Liver (tissue), 9 donors: ENCODE measurements around the gene KDM4C. TPM values are rescaled to one million over a fixed set of nuclear protein-coding genes. Genes with fewer than 3 reads are reported as not detected.

Experiments
- DNase-seq: peaks from one replicate; pipeline ENCODE4 v3.0.0-alpha.2; 2017; ENCODE audit warnings: low spot score
- H3K27ac ChIP-seq, 2 donors: one replicate each; pipeline ENCODE4 v1.7.0; 2013; ENCODE audit warnings: inconsistent platforms in 2 of 2, low read length in 2 of 2, control low read depth in 1 of 2, low read depth in 1 of 2, mild to moderate bottlenecking in 1 of 2
- H3K27me3 ChIP-seq, 4 donors: one replicate each; pipeline versions ENCODE4 v1.6.1 to v1.7.0; 2013; ENCODE audit warnings: low read length in 3 of 4, inconsistent platforms in 1 of 4, mild to moderate bottlenecking in 1 of 4, moderate library complexity in 1 of 4; ENCODE audit not compliant: control insufficient read depth in 4 of 4, insufficient read depth in 4 of 4
- H3K36me3 ChIP-seq, 4 donors: one replicate each; pipeline versions ENCODE4 v1.6.1 to v1.7.0; 2013; ENCODE audit warnings: low read length in 3 of 4, mild to moderate bottlenecking in 3 of 4, low read depth in 1 of 4, moderate library complexity in 1 of 4; ENCODE audit not compliant: control insufficient read depth in 4 of 4, insufficient read depth in 3 of 4
- H3K4me1 ChIP-seq, 4 donors: one replicate each; pipeline versions ENCODE4 v1.6.1 to v1.7.0; 2013; ENCODE audit warnings: low read length in 3 of 4, mild to moderate bottlenecking in 3 of 4, moderate library complexity in 1 of 4; ENCODE audit not compliant: control insufficient read depth in 4 of 4, insufficient read depth in 4 of 4
- H3K4me3 ChIP-seq, 3 donors: one replicate each; pipeline versions ENCODE4 v1.6.1 to v1.7.0; 2013; ENCODE audit warnings: low read length in 3 of 3, control low read depth in 1 of 3, low read depth in 1 of 3, mild to moderate bottlenecking in 1 of 3
- H3K9ac ChIP-seq, 2 donors: one replicate each; pipeline ENCODE4 v1.7.0; 2013; ENCODE audit warnings: low read length in 2 of 2, mild to moderate bottlenecking in 2 of 2, moderate library complexity in 2 of 2, control low read depth in 1 of 2, low read depth in 1 of 2
- H3K9me3 ChIP-seq, 4 donors: one replicate each; pipeline versions ENCODE4 v1.6.1 to v1.7.0; 2013; ENCODE audit warnings: low read length in 3 of 4; ENCODE audit not compliant: control insufficient read depth in 4 of 4
- ATF3 ChIP-seq: IDR thresholded peaks from 2 replicates; pipeline ENCODE4 v1.6.1; 2016; ENCODE audit warnings: antibody characterized with exemption
- CTCF ChIP-seq: fragments of 150-350 bp; IDR thresholded peaks from 2 replicates; pipeline ENCODE4 v1.5.1; 2017; ENCODE audit warnings: improper control_type of control experiment, low read depth, low read length; ENCODE audit not compliant: missing input control
- EGR1 ChIP-seq, 2 donors: IDR thresholded peaks; 2 replicates each; pipeline ENCODE4 v1.6.1; 2016 to 2018; ENCODE audit warnings: antibody characterized with exemption in 2 of 2, low read depth in 2 of 2
- FOXA1 ChIP-seq: IDR thresholded peaks from 2 replicates; pipeline ENCODE4 v1.6.1; 2016; ENCODE audit warnings: antibody characterized with exemption
- FOXA2 ChIP-seq: IDR thresholded peaks from 2 replicates; pipeline ENCODE4 v1.6.1; 2016; ENCODE audit warnings: antibody characterized with exemption
- HNF4A ChIP-seq, 2 donors: conservative IDR thresholded peaks; 2 replicates each; pipeline ENCODE4 v1.6.1; 2016; ENCODE audit warnings: antibody characterized with exemption in 2 of 2, mild to moderate bottlenecking in 2 of 2
- HNF4G ChIP-seq: IDR thresholded peaks from 2 replicates; pipeline ENCODE4 v1.6.1; 2016; ENCODE audit warnings: antibody characterized with exemption
- JUND ChIP-seq, 2 donors: IDR thresholded peaks; 2 replicates each; pipeline ENCODE4 v1.6.1; 2016; ENCODE audit warnings: antibody characterized with exemption in 2 of 2
- MAX ChIP-seq: IDR thresholded peaks from 2 replicates; pipeline ENCODE4 v1.6.1; 2016; ENCODE audit warnings: antibody characterized with exemption
- NR2F2 ChIP-seq: IDR thresholded peaks from 2 replicates; pipeline ENCODE4 v1.6.1; 2016; ENCODE audit warnings: antibody characterized with exemption
- RAD21 ChIP-seq, 2 donors: IDR thresholded peaks; 2 replicates each; pipeline ENCODE4 v1.6.1; 2016; ENCODE audit warnings: antibody characterized with exemption in 2 of 2, mild to moderate bottlenecking in 2 of 2
- RXRA ChIP-seq, 2 donors: IDR thresholded peaks; 2 replicates each; pipeline ENCODE4 v1.6.1; 2017 to 2018; ENCODE audit warnings: antibody characterized with exemption in 2 of 2, mild to moderate bottlenecking in 1 of 2
- SP1 ChIP-seq: IDR thresholded peaks from 2 replicates; pipeline ENCODE4 v1.6.1; 2018; ENCODE audit warnings: antibody characterized with exemption, mild to moderate bottlenecking
- TAF1 ChIP-seq: conservative IDR thresholded peaks from 2 replicates; pipeline ENCODE4 v1.6.1; 2016; ENCODE audit warnings: antibody characterized with exemption, mild to moderate bottlenecking
- YY1 ChIP-seq: IDR thresholded peaks from 2 replicates; pipeline ENCODE4 v1.6.1; 2016; ENCODE audit warnings: antibody characterized with exemption, mild to moderate bottlenecking
- WGBS: extraction: QIAGEN DNeasy Blood & Tissue Kit; methylation state at CpG from one replicate; pipeline ENCODE4 v1.1.7; 2013; 5-methylcytosine and 5-hydroxymethylcytosine counted together
- polyA plus RNA-seq, 2 donors: library from polyadenylated mRNA; stranded (reverse) in 1 of 2; unstranded in 1 of 2; fragments of 200-250 nt in 1 of 2; fragments of >200 nt in 1 of 2; fragmentation: Nextera tagmentation in 1 of 2; extraction: Ambion mirVana in 1 of 2; gene quantifications; one replicate each; pipeline versions ENCODE4 v1.2.1 to v1.2.3, GENCODE V29; 2013 to 2015
- total RNA-seq, 2 donors: library from RNA; depleted of rRNA; stranded (reverse); fragments of >200 nt; gene quantifications; one replicate each; pipeline ENCODE4 v1.2.3, GENCODE V29; 2014
- TF ChIP-seq, protein P1 (sequence below): IDR thresholded peaks from 2 replicates; pipeline ENCODE4 v1.6.1; 2016; ENCODE audit warnings: antibody characterized with exemption
- TF ChIP-seq, protein P2 (sequence below): IDR thresholded peaks from 2 replicates; pipeline ENCODE4 v1.6.1; 2016; ENCODE audit warnings: antibody characterized with exemption, mild to moderate bottlenecking
- donor health status: healthy.
- donor health status: healthy.
- donor health status: healthy.
- donor health status: healthy.
- donor health status: healthy.

Gene KDM4C
- total and polyA plus RNA-seq, 4 donors: 4.3 to 40.2 (median 24.0) TPM

DNA sequence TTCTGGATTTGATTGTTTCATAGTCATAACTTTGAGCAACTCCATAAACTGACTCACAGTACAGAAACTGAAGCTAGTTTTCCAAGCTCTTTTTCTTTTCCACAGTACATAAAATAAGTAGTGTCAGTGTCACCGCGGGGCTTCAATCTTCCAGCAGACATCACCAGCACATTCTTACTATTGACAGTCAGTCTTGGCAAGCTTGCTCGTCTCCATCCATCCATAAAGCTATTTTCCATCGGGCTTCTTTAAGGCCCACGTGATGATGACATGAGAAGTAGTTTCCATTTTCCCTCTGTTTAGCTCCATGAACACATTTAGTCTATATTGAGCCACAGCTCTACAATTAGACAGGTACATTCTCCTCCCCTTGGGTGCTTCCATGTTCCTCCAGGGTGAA is 443.4 kb downstream of the KDM4C start (continued):
- TF ChIP-seq CTCF: no peak

GRCh38 chr9:7205806-7206205 is 448.0 kb downstream of the KDM4C start:
- TF ChIP-seq RXRA (IDR thresholded peaks at IDR 0.05) (no peak), NR2F2 (no peak), ATF3 (no peak), CTCF (no peak), FOXA2 (no peak), SP1 (no peak), YY1 (no peak), EGR1 (IDR thresholded peaks at IDR 0.05; ENCODE audit: low read depth in 2 of 2) (no peak), TAF1 (no peak)
- Histone ChIP-seq H3K9me3 (no peaks in the 10 kb centered on the region), H3K4me3 (no peak overlapping the region), H3K9ac (no peak overlapping the region), H3K27me3 (no peaks in the 10 kb centered on the region), H3K4me1 (no peaks in the 10 kb centered on the region), H3K27ac (no peak overlapping the region), H3K36me3 (no peaks in the 10 kb centered on the region)
- no peak for DNase-seq
- 51% methylated on average over 4 of the region's 4 CpGs for WGBS

- H3K9me3 ChIP-seq: no peaks in the 10 kb centered on the region
- H3K4me3 ChIP-seq: no peak overlapping the region
- H3K9ac ChIP-seq: no peak overlapping the region
- no peaks in the 10 kb centered on the region for H3K27me3 ChIP-seq
- no peak overlapping the region for H3K27ac ChIP-seq
- no peaks in the 10 kb centered on the region for H3K4me1 ChIP-seq
- H3K36me3 ChIP-seq: no peaks in the 10 kb centered on the region
- 73% methylated on average over 6 of the region's 6 CpGs for WGBS
- no peak for DNase-seq
- no peak for TF ChIP-seq TAF1
- TF ChIP-seq RXRA (IDR thresholded peaks at IDR 0.05): no peak
- no peak for TF ChIP-seq CTCF
- TF ChIP-seq, protein P1, sequence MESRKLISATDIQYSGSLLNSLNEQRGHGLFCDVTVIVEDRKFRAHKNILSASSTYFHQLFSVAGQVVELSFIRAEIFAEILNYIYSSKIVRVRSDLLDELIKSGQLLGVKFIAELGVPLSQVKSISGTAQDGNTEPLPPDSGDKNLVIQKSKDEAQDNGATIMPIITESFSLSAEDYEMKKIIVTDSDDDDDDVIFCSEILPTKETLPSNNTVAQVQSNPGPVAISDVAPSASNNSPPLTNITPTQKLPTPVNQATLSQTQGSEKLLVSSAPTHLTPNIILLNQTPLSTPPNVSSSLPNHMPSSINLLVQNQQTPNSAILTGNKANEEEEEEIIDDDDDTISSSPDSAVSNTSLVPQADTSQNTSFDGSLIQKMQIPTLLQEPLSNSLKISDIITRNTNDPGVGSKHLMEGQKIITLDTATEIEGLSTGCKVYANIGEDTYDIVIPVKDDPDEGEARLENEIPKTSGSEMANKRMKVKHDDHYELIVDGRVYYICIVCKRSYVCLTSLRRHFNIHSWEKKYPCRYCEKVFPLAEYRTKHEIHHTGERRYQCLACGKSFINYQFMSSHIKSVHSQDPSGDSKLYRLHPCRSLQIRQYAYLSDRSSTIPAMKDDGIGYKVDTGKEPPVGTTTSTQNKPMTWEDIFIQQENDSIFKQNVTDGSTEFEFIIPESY: no peak
- TF ChIP-seq JUND (IDR thresholded peaks at IDR 0.05): no peak
- TF ChIP-seq EGR1 (IDR thresholded peaks at IDR 0.05; ENCODE audit: low read depth in 2 of 2): no peak
- no peak for TF ChIP-seq FOXA1
- no peak for TF ChIP-seq HNF4G
- TF ChIP-seq NR2F2: no peak
- TF ChIP-seq, protein P2, sequence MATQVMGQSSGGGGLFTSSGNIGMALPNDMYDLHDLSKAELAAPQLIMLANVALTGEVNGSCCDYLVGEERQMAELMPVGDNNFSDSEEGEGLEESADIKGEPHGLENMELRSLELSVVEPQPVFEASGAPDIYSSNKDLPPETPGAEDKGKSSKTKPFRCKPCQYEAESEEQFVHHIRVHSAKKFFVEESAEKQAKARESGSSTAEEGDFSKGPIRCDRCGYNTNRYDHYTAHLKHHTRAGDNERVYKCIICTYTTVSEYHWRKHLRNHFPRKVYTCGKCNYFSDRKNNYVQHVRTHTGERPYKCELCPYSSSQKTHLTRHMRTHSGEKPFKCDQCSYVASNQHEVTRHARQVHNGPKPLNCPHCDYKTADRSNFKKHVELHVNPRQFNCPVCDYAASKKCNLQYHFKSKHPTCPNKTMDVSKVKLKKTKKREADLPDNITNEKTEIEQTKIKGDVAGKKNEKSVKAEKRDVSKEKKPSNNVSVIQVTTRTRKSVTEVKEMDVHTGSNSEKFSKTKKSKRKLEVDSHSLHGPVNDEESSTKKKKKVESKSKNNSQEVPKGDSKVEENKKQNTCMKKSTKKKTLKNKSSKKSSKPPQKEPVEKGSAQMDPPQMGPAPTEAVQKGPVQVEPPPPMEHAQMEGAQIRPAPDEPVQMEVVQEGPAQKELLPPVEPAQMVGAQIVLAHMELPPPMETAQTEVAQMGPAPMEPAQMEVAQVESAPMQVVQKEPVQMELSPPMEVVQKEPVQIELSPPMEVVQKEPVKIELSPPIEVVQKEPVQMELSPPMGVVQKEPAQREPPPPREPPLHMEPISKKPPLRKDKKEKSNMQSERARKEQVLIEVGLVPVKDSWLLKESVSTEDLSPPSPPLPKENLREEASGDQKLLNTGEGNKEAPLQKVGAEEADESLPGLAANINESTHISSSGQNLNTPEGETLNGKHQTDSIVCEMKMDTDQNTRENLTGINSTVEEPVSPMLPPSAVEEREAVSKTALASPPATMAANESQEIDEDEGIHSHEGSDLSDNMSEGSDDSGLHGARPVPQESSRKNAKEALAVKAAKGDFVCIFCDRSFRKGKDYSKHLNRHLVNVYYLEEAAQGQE: no peak
- TF ChIP-seq FOXA2: no peak
- no peak for TF ChIP-seq ATF3
- TF ChIP-seq HNF4A (conservative IDR thresholded peaks at IDR 0.05): no peak
- TF ChIP-seq RAD21 (IDR thresholded peaks at IDR 0.05): no peak
- no peak for TF ChIP-seq MAX
Measured at GRCh38 chr9:7206221-7206758, 448.5 kb downstream of the KDM4C start.
